GM18870 (cell line): ENCODE data around the gene OIP5.
"Not testable (repeated sequence)": the region's sequence is repeated elsewhere in the genome, so short reads cannot be mapped to it uniquely, and the experiment has no call there.

Experiments
- ATAC-seq: cut with Tn5 transposase; IDR thresholded peaks from one replicate; pipeline ENCODE4 v1.9.1; 2021; ENCODE audit warnings: moderate library complexity; ENCODE audit not compliant: unreplicated experiment

OIP5 gene

GRCh38 chr15:41260924-41261323, 71.5 kb downstream of the OIP5 start:
- not testable (repeated sequence) for ATAC-seq

GRCh38 chr15:41259546-41260189, 72.7 kb downstream of the OIP5 start:
- no peak for ATAC-seq
